ENCODE data around the gene CHRNB1.

Gene CHRNB1, protein sequence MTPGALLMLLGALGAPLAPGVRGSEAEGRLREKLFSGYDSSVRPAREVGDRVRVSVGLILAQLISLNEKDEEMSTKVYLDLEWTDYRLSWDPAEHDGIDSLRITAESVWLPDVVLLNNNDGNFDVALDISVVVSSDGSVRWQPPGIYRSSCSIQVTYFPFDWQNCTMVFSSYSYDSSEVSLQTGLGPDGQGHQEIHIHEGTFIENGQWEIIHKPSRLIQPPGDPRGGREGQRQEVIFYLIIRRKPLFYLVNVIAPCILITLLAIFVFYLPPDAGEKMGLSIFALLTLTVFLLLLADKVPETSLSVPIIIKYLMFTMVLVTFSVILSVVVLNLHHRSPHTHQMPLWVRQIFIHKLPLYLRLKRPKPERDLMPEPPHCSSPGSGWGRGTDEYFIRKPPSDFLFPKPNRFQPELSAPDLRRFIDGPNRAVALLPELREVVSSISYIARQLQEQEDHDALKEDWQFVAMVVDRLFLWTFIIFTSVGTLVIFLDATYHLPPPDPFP

DNA sequence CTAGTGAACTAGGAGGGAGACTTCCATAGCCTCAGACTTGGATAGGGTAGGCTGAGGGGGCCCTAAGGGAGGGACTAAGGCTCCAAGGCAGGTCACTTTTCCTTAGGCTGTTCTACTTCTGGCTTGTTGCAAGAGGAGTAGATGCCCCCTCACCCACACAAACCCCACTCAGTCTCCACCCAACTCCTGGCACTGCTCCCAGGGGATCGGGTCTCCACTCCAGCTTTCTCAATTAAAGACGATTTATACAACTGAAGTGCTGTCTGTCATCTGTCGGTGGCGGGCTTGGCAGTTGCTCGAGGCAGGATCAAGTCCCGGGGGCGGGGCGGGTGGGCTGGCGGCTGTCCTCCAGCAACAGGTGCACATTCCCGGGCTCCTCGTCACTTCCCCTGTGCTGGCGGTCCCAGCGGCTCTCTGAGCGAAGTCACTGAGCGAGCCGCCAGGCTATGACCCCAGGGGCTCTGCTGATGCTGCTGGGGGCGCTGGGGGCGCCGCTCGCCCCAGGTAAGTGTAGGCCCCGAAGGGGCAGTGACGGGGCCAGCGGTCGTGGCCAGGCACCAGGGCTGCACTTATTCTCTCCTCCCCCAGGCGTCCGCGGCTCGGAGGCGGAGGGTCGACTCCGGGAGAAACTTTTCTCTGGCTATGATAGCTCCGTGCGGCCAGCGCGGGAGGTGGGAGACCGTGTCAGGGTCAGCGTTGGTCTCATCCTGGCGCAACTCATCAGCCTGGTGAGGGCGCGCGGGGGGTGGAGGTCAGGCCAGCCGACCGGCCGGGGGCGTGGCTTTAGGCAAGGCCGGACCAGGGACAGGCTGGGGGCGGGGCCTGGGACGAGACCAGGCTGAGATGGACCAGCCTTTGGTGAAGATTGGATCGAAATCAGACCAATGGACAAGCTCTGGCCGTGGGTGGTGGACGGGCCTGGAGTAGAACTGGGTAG is at the start of gene CHRNB1:
Gene CHRNB1 (plus strand): TSS at position 380 of the 937 bp plus-strand sequence. CDS start 67 bp downstream, at position 447.
- DNase-seq = no peak

DNA sequence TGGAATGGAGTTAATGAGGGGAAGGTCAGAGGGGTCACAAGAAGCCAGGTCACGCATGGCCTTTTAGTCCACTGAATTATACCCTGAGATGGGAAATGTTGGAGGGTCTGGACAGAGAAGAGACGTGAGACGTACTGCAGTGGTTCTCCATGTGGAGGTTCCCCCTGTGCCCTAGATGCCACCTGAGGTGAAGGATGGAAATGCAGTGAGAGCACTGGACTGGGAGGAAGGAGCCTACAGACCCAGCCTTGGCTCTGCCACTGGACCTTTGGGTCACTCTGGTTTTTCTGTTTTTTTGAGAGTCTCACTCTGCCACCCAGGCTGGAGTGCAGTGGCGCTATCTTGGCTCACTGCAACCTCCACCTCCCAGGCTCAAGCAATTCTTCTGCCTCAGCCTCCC is 48.7 kb upstream of the CHRNB1 start:
- no peak for DNase-seq

DNA sequence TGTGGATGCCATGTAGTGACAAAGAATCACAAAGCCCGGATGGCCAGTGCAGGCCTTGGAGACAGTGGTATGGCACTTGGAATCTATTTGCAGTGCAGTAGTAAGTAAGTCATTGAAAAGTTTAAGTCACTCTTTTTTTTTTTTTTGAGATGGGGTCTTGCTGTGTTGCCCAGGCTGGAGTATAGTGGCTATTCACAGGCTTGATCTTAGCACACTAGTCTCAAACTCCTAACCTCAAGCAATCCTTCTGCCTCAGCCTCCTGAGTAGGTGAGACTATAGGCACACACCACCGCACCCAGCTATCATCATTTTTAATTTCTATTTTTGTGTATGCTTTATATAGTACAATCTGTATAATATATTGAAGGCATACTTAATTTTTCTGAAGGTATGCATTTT is 46.2 kb upstream of the CHRNB1 start:
- DNase-seq = no peak

DNA sequence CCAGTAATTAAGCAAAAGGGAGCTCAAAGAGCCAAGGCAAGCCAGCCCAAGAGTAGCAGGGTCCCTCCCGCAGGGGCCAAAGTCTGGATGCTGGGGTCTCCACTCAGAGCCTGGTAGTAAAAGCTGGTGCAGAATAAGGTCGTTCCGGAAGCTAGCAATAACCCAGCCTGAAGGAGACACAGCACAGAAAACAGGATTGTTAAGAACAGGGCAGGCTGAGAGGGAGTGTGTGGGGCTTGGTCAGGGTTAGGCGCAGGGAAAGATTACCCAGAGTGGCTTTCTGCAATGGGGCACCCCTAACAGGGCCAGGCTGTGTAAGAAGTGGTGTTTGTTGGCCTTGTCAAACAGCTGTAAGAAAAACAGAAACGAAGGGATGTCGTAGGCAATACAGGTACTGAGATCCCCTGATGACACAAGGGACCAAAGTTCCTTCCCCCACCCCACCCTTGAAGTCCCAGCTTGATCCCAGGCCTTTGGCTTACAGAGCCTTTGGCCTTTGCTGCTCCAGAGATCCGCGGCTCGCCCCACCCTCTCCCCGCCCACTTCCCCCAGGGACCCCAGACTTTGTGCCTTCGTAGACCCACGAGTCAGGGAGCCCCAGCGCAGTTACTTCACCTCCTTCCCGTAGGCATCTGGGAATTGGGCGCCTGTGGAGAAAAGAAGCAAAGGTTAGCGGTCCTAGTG is 41.7 kb upstream of the CHRNB1 start:
- peak; percentile 60 for DNase-seq

DNA sequence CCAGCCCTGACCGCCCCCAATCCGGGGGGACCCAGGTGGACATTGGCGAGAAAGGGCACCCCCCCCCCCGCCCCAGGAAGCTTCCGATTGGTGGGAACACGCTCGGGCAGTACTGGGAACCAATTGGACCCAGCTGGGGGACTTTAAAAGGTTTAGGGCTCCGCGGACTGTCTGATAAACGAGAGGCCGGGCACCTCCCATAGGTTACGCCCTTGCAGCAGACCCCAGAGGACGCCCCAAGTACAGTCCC is 41.2 kb upstream of the CHRNB1 start:
- DNase-seq = peak; percentile 76

DNA sequence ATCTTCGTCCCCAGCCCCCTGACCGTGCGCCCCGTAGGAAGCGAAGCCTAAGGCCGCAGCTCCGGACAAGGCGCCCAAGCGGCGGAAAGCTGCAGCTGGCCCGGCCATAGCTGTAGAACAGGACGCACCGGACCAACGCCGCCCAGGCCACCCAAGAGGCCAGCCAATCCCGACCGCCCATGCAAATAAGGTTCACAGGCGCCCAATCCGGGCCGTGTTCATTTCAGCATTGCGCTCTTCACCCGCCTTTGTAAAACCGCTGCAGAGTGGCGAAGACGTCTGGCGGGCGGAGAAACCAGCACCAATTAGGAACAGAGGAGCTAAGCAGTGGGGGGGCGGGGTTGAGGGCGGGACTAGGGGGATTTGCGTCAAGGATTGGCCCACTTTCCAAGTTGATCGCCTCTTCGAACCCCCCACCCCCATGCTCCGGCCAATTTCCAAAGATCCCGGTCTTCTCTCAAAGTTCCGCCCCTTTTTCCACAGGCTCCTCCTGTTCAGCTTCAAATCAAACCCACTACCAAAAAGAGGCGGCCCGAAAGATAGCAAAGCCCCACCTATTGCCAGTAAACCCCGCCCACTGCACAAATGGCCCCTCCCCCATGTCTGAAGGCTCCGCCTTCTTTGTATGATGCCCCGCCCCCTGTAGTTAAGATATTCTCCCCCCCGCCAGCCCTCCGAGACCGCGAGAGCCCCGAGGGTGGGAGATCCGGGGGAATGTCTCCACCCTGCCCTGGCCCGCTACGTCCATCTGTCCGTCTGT is 40.7 kb upstream of the CHRNB1 start, which contains the start of gene TMEM256:
Gene TMEM256 (minus strand): TSS at position 121 of the 760 bp plus-strand sequence. CDS start 13 bp downstream, at position 108.
- peak; percentile 100 for DNase-seq

DNA sequence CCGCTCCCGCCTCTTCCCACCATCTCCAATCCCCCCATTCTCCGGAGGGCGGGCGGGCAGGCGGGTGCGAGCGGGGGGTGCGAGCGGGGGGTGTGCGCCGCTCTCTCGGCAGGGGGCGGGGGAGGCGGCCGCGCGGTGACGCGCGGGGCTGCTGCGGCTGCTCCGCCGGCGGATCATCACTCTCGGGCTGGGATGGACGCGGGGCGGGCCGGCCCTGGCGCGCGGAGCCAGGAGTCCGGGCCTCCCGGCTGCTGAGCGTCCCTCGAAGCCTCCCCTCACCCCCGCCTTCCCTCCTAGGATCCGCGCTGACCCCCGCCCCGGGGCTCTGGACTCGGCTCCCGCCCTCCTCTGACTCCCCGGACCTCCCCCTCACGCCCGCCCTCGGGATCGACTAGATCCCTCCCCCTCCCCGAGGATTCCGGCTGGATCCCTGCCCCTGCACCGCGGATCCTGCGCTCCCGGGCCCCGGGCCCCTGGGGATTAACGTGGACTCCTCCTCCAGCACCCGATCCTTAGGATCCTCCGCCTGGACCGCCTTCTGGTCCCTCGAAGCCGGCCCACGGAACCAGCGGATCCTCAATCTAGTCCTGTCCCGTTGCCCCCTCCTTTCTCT is 40.0 kb upstream of the CHRNB1 start:
- peak; percentile 62 for DNase-seq

DNA sequence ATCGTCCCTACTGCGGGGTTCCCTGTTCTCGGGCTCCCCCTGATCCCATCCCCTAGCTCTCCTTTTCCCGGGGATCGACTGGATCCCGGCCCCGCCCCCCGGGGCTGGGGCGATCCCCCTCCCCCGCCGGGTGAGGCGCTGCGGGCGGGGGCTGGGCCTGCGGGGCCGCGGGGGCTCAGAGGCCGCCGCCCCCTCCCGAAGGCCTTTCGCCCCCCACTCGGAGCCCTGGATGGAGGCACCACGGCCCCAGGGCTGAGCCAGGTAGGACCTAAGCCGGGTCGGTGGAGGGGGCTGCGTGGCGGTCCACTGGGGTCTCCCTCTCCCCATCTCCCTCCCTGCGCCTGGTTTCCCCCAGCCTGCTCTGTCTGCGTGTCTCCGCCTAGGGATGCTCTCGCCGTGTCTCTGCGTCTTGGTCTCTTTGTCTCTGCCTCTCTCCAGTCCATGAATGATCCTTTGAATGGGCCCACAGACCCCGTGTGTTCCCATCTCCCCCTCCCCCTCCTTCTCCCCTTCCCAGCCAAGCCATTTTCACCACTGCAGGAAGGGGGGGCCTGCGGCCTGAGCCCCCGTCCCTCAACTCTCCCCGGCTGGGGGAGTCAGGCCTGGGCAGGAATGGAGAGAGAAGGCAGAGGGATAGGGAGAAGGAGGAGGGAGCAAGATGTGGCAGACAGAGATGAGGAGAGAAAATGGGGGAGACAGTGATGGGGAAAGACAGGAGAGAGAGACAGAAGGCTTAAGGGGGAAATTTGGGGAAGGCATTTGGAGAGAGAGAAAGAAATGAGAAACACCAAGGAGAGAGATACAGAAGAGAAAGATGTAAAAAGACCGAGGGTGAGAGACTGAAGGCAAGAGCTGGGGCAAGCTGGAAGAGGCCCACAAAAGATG is 39.3 kb upstream of the CHRNB1 start:
- DNase-seq = no peak

DNA sequence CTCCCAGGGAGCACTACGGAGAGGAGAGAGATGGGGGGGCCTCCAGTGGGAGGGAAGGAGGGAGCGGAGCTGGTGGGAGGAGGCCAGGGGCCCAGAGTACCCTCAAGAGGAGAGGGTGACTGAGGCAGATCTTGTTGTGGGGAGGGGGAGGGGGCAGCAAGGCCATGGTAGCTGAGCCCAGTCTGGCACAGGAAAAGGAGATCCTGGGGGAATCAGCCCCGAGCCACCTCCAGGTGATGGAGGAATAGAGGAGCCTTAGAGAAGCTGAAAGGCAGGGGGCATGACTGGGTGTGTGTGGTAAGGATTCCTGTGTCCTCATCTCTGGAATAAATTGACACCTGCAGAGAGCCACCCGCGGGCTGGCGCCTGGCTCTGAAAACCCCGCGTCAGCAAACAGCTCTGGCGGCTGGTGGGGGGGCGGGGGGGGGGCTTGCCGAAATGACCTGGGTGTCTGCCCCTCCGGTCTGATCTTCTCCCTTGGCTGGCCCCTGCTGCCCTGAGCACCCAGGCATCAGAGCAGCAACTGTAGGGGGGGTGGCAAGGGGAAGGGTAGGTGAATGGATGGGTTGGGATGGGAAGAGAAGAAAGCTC is 38.5 kb upstream of the CHRNB1 start:
- DNase-seq = peak; percentile 14

DNA sequence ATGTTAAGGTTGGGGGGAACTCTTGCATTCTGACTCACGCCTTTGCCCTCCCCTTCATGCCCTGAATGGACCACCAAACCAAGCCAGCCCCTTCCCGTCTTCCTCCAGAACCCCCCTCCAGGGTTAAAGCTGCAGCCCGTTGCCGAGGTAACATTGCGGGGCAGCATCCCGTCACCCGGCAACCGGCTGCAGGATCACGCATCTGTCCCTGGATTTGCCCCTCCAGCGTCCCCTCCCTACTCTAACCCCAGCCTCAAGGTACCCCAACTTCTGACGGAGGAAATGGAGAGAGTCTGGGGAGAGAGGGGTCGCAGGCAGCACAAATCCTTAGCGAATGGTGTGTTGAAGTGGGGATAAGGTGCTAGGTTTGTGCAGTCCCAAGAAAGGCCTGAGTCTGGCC is 37.8 kb upstream of the CHRNB1 start:
- DNase-seq = no peak

DNA sequence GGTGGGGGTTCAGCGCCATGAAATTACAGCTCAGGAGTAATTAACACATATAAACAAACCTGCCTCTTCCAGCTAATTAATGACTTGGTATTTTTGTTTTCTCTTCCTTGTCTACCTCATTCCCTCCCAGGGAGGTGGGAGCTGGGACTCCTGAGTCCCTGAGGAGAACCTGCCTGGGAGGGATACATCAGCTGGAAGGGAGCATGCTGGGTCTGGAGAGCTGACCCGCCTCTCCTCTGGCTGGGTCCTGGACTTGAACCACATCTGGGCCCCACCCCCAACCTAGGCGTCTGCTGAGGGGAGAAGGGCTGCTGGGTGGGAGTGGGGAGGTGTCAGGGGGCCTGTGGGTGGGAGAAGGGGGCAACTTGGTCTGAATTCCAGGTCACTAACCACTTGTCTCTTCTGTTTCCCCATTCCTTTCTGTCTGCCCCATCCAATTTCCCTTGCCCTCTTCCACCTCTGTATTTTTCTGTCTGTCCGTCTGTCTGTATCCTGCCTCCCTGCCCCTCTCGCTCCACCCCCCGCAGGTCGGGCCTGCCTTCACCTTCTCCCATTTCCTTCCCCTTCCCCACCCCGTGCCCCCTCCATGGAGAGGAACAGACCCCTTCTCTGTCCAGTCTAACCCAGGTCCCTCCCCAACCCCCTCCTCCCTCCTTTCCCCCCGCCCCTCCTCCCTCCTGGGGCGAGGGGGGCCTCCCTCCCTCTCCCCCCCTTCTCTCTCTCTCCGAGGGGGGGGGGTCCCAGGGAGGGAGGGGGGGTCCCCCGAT is 37.2 kb upstream of the CHRNB1 start, which contains the start of gene NLGN2:
Gene NLGN2 (plus strand): TSS at position 361 of the 767 bp plus-strand sequence. CDS start 411 bp downstream, outside the sequence.
- DNase-seq = no peak

DNA sequence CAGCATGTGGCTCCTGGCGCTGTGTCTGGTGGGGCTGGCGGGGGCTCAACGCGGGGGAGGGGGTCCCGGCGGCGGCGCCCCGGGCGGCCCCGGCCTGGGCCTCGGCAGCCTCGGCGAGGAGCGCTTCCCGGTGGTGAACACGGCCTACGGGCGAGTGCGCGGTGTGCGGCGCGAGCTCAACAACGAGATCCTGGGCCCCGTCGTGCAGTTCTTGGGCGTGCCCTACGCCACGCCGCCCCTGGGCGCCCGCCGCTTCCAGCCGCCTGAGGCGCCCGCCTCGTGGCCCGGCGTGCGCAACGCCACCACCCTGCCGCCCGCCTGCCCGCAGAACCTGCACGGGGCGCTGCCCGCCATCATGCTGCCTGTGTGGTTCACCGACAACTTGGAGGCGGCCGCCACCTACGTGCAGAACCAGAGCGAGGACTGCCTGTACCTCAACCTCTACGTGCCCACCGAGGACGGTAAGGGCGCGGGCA is 36.6 kb upstream of the CHRNB1 start:
- no peak for DNase-seq

DNA sequence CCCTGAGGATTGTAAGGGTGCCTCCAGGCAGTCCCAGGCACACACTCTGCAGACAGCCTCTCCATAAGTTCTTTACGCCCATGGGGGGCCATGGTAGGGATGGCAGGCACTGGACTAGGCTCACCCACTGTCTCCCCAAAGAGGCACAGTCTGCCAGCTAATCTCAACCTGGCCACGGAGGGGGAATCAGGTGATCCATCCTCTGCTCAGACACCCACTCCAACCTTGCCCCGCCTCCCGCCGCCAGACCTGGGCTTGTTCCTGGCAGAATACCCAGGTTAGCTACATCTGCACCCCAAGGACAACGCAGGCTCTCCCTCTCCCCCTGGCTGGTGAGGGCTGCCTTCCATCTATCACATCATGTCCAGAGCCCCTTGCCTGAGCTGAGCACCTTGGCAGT is 36.0 kb upstream of the CHRNB1 start:
- DNase-seq = no peak

DNA sequence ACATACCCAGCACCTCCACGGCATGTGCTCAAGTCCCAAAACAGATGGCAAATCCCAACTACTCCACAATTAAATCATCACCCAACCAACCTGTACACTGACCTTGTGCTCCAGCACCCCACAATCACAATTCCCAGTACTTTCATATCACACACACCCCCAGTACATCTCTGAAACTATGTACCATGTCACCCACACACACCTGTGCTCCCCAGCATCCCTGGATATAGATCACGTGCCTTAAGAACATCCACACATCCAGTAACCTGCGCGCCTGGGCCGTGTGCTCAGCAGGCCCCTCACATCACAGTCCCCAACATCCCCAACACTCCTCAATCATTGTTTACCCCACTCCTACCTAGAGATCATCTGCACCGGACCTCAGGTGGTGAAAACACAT is 35.1 kb upstream of the CHRNB1 start:
- no peak for DNase-seq

DNA sequence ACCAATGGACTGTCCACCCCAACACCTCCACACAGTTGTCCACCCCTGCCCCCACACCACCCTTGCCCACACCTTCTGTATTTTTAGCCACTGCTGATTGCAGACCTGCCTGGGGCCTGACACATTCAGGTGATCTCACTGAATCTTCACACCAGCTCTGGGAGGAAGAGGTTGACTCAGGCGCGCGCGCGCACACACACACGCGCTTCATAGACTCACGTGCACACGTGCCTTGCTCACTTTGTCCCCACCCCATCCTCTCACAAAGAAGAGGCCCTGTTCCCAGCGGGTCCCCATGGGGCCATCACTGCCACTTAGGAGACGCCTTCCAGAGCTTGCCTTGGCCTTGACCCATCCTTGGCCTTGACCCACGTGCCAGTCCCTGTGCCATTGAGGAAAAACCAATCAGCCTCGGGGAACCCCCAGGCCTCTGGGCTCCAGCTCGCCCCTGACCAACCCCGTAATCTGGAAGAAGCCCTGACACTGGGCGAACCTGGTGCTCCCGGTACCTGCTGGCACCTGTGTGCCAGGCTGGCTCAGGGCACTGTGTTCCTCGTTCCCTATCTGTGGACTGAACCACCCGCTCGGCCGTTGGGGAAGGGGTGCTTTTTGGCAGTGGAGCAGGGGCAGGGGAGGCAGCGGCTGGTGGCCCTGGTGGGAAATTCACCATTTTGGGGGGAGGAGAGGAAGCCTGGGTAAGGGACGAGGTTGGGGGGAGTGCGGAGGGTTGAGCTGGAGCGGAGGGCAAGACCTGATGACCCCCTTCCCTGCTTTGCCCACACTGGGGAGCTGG is 34.0 kb upstream of the CHRNB1 start:
- DNase-seq = no peak

DNA sequence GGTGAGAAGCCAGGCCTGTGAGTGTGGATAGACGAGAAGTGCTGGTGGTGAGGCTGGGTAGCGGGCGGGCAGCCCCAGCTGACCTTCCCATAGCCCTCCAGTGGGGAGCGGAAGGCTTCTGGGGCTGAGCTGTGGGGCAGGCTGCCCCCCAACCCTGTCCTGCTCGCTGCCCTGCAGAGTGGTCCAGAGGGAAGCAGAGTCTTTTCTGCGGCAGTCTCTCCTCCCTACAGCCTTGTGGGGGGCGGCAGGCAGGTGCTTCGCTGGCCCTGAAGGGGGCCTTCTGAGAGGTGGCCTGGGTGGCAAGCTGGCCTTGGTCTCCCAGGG is 33.5 kb upstream of the CHRNB1 start:
- no peak for DNase-seq

DNA sequence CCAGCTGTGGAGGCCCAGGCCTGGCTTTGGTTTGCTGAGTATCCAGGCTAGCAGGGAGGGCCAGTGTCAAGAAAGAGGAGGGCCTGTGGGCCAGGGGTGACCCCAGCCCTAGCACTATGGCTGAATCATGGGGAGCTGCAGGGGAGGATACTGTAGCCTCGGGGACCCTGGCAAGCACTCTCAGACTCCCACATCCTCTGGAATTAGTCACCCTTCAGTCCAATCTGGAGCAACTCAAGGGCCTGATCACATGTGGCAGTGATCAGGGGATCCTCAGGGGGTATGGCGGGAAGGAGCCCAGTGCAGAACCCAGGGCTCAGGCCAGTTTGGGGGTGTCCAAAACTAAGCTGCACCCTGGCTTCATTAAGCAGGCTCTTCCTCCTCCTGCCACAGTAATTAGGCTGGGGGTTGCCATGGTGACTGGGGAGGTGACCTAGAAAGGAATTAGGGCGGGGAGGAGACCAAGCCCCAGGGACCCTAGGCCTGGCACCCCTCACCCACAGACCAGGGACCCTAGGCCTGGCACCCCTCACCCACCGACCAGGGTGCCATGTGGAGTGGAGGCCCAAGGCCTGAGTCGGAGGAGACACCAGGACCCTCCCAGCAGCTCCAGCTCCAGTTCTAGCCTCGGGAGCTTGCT is 31.4 kb upstream of the CHRNB1 start:
- DNase-seq = no peak

DNA sequence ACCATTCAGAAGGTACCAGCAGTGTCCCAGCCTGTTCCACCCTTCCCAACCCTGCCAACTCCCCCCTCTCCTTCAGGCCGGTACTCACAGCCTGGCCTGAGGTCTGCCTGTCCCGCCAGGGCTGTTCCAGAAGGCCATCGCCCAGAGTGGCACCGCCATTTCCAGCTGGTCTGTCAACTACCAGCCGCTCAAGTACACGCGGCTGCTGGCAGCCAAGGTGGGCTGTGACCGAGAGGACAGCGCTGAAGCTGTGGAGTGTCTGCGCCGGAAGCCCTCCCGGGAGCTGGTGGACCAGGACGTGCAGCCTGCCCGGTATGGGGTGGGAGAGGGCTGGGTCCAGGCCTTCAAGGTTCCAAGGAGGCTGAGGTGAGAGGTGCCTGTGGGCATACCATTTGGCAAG is 30.0 kb upstream of the CHRNB1 start:
- no peak for DNase-seq
